Tibial artery (tissue), 4 donors: Measurements from ENCODE around the gene SELPLG.

Experiments used
- DNase-seq, 2 donors: peaks; one replicate each; pipeline ENCODE4 v3.0.0-alpha.2; 2019
- H3K27ac ChIP-seq, 2 donors: fragments of 200-600 bp; sonication (generic) in 1 of 2; 1 replicate in 1 of 2; 2 replicates in 1 of 2; pipeline ENCODE4 v1.5.1; 2018 to 2019; ENCODE audit warnings: mild to moderate bottlenecking in 1 of 2
- H3K27me3 ChIP-seq, 2 donors: fragments of 200-600 bp; sonication (generic) in 1 of 2; one replicate each; pipeline versions ENCODE4 v1.5.1 to v1.6.0; 2016 to 2019
- H3K36me3 ChIP-seq, 3 donors: fragments of 200-600 bp; sonication (generic) in 2 of 3; one replicate each; pipeline ENCODE4 v1.5.1; 2016 to 2019; ENCODE audit warnings: mild to moderate bottlenecking in 2 of 3
- H3K4me1 ChIP-seq, 4 donors: fragments of 200-600 bp; sonication (generic) in 2 of 4; 1 replicate in 3 of 4; 2 replicates in 1 of 4; pipeline ENCODE4 v1.5.1; 2016 to 2019
- H3K4me3 ChIP-seq, 2 donors: fragments of 200-600 bp; sonication (generic) in 1 of 2; 1 replicate in 1 of 2; 2 replicates in 1 of 2; pipeline ENCODE4 v1.5.1; 2018 to 2019; ENCODE audit warnings: mild to moderate bottlenecking in 2 of 2
- H3K9me3 ChIP-seq, 3 donors: fragments of 200-600 bp; sonication (generic) in 1 of 3; one replicate each; pipeline ENCODE4 v1.5.1; 2016 to 2019
- intact Hi-C: fragments of 100-400 bp; cut with DNase I; formaldehyde crosslinking; loops from one replicate; pipeline ENCODE4 v1.15.0; 2023; ENCODE audit warnings: low total_unique reads
- TF ChIP-seq, protein P1 (sequence below), 2 experiments: fragments of 200-600 bp in 1 of 2; fragments of 450-650 bp in 1 of 2; IDR thresholded peaks; one replicate each; pipeline ENCODE4 v1.5.1; 2017 to 2019; ENCODE audit warnings: antibody characterized with exemption in 2 of 2, mild to moderate bottlenecking in 1 of 2, moderate library complexity in 1 of 2

SELPLG gene

DNA sequence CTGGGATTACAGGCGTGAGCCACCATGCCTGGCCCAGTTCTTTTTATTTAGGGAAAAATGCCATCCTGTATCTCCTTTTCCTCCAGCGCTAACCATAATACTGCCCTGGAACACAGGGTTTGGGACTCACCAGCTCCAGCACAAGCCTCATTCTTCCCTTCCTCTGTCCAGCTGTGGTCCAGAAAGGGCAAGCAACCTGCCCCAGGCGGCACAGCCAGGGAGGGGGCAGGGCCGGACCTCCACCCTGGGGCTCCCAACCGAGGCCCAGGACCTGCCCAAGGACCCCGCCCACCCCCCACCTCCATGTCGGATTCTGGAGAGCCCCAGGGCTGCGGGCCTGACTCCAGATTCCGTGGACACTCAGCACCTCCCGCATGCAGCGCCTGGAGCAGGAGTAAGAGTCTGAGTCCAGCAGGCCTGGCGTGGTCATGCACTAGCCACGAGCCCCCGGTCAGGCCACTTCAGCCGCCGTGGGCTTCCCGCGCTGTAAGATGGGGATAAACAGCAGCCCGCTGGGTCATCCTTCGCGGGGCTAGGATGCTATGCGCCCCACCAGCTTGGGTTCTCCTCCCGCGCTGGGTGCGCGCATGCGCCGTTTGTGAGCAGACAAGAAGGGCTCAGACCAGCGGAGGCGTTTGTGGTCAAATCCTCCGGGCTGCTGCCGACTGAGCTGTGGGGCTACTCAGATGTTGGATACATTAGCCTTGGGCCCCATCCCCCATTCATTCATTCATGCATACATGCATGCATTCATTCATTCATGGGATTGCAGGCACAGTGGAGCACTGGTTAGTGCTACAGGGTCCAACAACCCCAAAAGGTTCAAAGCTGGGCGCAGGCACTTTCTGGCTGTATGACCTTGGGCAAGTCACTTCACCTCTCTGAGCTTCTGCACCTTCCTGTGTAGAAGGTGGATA is 52.1 kb downstream of the SELPLG start:
- TF ChIP-seq, protein P1, sequence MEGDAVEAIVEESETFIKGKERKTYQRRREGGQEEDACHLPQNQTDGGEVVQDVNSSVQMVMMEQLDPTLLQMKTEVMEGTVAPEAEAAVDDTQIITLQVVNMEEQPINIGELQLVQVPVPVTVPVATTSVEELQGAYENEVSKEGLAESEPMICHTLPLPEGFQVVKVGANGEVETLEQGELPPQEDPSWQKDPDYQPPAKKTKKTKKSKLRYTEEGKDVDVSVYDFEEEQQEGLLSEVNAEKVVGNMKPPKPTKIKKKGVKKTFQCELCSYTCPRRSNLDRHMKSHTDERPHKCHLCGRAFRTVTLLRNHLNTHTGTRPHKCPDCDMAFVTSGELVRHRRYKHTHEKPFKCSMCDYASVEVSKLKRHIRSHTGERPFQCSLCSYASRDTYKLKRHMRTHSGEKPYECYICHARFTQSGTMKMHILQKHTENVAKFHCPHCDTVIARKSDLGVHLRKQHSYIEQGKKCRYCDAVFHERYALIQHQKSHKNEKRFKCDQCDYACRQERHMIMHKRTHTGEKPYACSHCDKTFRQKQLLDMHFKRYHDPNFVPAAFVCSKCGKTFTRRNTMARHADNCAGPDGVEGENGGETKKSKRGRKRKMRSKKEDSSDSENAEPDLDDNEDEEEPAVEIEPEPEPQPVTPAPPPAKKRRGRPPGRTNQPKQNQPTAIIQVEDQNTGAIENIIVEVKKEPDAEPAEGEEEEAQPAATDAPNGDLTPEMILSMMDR (IDR thresholded peaks at IDR 0.05), result no peak
- no peak for DNase-seq
- H3K4me1 ChIP-seq, result no peaks in the 10 kb centered on the region
- no peaks in the 10 kb centered on the region for H3K27me3 ChIP-seq
- H3K4me3 ChIP-seq, result no peak overlapping the region
- no peaks in the 10 kb centered on the region for H3K36me3 ChIP-seq
- no peak overlapping the region for H3K27ac ChIP-seq
- intact Hi-C loops, result no loop called here
- H3K9me3 ChIP-seq, result no peaks in the 10 kb centered on the region

DNA sequence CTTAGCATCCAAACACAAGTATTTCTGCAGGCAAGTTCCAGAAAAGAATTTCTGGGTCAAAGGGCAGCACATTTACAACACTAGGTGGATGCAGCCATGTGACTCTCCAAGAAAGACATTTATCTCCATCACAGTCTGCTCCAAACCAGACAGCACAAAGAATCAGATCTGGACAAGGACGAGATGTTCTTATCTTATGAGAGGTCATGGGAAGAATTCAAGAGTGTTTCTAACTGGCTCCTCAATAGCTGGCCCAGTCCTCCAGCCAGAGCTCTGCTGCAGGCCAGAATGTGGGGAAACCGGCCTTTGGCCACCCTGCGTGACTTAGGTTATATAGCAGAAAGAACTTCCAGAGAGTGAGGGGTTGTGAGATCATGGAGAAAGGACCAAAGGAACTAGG is 53.2 kb downstream of the SELPLG start:
- Histone ChIP-seq H3K4me1 (no peaks in the 10 kb centered on the region), H3K27ac (no peak overlapping the region), H3K9me3 (no peaks in the 10 kb centered on the region), H3K36me3 (no peaks in the 10 kb centered on the region), H3K27me3 (no peaks in the 10 kb centered on the region), H3K4me3 (no peak overlapping the region)
- intact Hi-C loops, result no loop called here
- DNase-seq, result peak in 1 of 2 donors; percentile 48
- TF ChIP-seq, protein P1 (IDR thresholded peaks at IDR 0.05), result no peak

DNA sequence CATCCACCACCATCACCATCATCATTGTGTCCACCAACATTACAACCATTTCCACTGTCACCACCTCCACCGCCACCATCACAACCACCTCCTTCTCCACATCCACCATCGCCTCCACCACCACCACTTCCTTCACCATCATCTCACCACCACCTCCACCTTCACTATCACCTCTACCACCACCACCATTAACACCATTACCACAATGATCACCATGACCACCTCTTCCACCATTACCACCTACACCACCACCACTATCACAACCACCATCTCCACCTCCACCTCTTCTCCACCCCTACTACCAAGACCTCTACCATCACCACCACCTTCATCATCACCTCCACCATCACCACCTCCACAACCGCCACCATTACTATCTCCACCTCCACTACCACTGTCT is 54.9 kb downstream of the SELPLG start:
- Histone ChIP-seq H3K9me3 (no peaks in the 10 kb centered on the region), H3K27ac (no peak overlapping the region), H3K27me3 (no peaks in the 10 kb centered on the region), H3K36me3 (no peaks in the 10 kb centered on the region), H3K4me3 (no peak overlapping the region), H3K4me1 (no peaks in the 10 kb centered on the region)
- DNase-seq, result no peak
- intact Hi-C loops, result no loop called here
- TF ChIP-seq, protein P1 (IDR thresholded peaks at IDR 0.05), result no peak

DNA sequence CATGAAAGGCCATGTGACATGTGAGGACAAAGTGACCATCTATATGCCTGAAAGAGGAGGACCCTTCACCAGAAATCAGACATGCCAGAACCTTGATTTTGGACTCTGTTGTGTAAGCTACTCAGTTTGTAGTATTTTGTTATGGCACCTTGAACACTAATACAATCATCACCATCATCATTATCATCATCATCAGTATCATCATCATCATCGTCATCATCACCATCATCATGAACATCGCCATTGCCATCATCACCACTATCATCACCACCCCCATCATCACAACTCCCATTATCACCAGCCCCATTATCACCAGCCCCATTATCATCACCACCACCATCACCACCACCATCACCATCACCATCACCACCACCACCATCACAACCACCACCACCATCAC is 55.4 kb downstream of the SELPLG start:
- Histone ChIP-seq H3K9me3 (no peaks in the 10 kb centered on the region), H3K4me3 (no peak overlapping the region), H3K27ac (no peak overlapping the region), H3K4me1 (no peaks in the 10 kb centered on the region), H3K27me3 (no peaks in the 10 kb centered on the region), H3K36me3 (no peaks in the 10 kb centered on the region)
- no peak for DNase-seq
- TF ChIP-seq, protein P1 (IDR thresholded peaks at IDR 0.05), result no peak
- intact Hi-C loops, result no loop called here

DNA sequence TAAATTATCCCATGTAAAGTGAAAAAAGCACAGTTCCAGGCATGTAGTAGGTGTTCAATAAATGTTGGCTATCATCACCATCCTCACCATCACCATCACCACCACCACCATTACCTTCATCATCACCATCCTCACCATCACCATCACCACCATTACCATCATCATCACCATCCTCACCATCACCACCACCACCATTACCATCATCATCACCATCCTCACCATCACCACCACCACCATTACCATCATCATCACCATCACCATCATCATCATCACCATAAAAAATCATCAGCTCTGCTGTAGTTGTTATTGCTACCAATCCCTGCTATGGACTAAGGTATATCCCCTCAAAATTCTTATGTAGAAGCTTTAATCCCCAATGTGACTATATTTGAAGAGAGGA is 56.2 kb downstream of the SELPLG start:
- no peak for DNase-seq
- no peak overlapping the region for H3K27ac ChIP-seq
- no peaks in the 10 kb centered on the region for H3K27me3 ChIP-seq
- TF ChIP-seq, protein P1 (IDR thresholded peaks at IDR 0.05), result no peak
- no peaks in the 10 kb centered on the region for H3K9me3 ChIP-seq
- H3K4me1 ChIP-seq, result no peaks in the 10 kb centered on the region
- intact Hi-C loops, result no loop called here
- no peaks in the 10 kb centered on the region for H3K36me3 ChIP-seq
- H3K4me3 ChIP-seq, result no peak overlapping the region
